Central memory CD8-positive, alpha-beta T cell (primary cell): ENCODE data around the gene RNF114.
"Not testable (repeated sequence)": the region's sequence is repeated elsewhere in the genome, so short reads cannot be mapped to it uniquely, and the experiment has no call there.

ENCODE experiments used
- ATAC-seq: fragments of 150-1000 bp; cut with Tn5 transposase; replicated peaks from 2 replicates; pipeline ENCODE4 v1.10.0; 2022; ENCODE audit warnings: mild to moderate bottlenecking, moderate FRiP score, moderate number of reproducible peaks; ENCODE audit not compliant: poor library complexity, severe bottlenecking; ENCODE audit errors: extremely low read depth
- DNase-seq, 2 donors: peaks; one replicate each; pipeline ENCODE4 v3.0.0; 2021; ENCODE audit warnings: low spot score in 2 of 2
- H3K27ac Mint-ChIP-seq: one replicate; pipeline ENCODE4 v1.8.0; 2022; ENCODE audit warnings: low read depth, mild to moderate bottlenecking, moderate library complexity, mixed read lengths
- H3K27me3 Mint-ChIP-seq: one replicate; pipeline ENCODE4 v1.8.0; 2022; ENCODE audit warnings: mixed read lengths
- H3K36me3 Mint-ChIP-seq: one replicate; pipeline ENCODE4 v1.8.0; 2022; ENCODE audit warnings: mild to moderate bottlenecking, moderate library complexity, mixed read lengths; ENCODE audit not compliant: insufficient read depth
- H3K4me1 Mint-ChIP-seq: one replicate; pipeline ENCODE4 v1.8.0; 2022; ENCODE audit warnings: mixed read lengths
- H3K4me3 Mint-ChIP-seq: one replicate; pipeline ENCODE4 v1.8.0; 2022; ENCODE audit warnings: mild to moderate bottlenecking, moderate library complexity, mixed read lengths
- H3K9me3 Mint-ChIP-seq: one replicate; pipeline ENCODE4 v1.8.0; 2022; ENCODE audit warnings: mixed read lengths

RNF114 gene

GRCh38 chr20:49966861-49967260, 30.7 kb downstream of the RNF114 start:
- no peaks in the 10 kb centered on the region for H3K27me3 Mint-ChIP-seq
- no peak overlapping the region for H3K4me3 Mint-ChIP-seq
- H3K4me1 Mint-ChIP-seq = no peaks in the 10 kb centered on the region
- H3K36me3 Mint-ChIP-seq = no peaks in the 10 kb centered on the region
- no peaks in the 10 kb centered on the region for H3K9me3 Mint-ChIP-seq
- no peak for ATAC-seq
- no peak overlapping the region for H3K27ac Mint-ChIP-seq
- no peak for DNase-seq

DNA sequence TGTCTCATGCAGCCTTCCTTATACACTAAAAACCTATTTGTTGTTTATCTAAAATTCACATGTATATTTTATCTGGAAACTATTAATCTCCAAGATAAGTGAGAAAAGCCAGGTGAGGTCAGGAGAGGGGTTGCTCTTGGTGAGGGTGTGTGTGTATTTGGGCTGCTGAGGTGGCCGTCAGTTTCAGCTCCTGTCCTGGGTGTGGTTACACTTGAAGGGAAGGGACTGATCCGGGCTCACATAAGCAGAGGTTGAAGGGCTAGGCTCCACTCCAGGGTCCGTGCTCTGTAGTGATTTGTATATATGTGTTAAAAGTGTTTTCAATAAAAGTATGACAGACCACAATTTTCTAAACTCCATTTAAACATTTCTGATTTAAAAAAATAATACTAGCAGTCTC, 33.0 kb downstream of the RNF114 start:
- Mint-ChIP-seq H3K9me3 (no peaks in the 10 kb centered on the region), H3K27me3 (no peaks in the 10 kb centered on the region), H3K27ac (no peak overlapping the region), H3K4me3 (no peak overlapping the region), H3K36me3 (no peaks in the 10 kb centered on the region), H3K4me1 (no peaks in the 10 kb centered on the region)
- ATAC-seq (no peak), DNase-seq (no peak)

DNA sequence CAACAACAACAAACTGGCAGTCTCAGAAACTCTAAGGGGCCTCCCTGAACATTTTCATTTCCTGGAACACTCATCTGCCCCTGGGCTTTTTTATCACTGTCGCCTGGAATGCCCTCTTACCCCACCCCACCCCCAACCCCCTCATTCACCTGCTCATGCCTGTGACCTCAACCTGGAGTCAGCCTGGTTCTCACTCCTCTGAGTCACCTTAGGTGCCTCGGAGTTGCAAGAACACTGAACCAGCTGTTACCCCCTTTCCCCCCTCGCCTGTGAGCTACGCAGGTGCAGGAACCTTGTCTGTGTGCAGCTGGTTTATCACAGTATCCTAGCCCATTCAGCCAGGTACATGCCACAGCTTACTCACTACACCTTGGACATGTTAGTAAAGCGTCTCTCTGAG, 33.7 kb downstream of the RNF114 start:
- Mint-ChIP-seq H3K4me1 (no peaks in the 10 kb centered on the region), H3K27ac (no peak overlapping the region), H3K4me3 (no peak overlapping the region), H3K9me3 (no peaks in the 10 kb centered on the region), H3K27me3 (no peaks in the 10 kb centered on the region), H3K36me3 (no peaks in the 10 kb centered on the region)
- DNase-seq = no peak
- no peak for ATAC-seq

GRCh38 chr20:49970498-49970897, 34.3 kb downstream of the RNF114 start:
- Mint-ChIP-seq H3K4me1 (no peaks in the 10 kb centered on the region), H3K27me3 (no peaks in the 10 kb centered on the region), H3K27ac (no peak overlapping the region), H3K4me3 (no peak overlapping the region), H3K36me3 (no peaks in the 10 kb centered on the region), H3K9me3 (no peaks in the 10 kb centered on the region)
- DNase-seq (no peak), ATAC-seq (no peak)

- ATAC-seq = no peak
- no peak for DNase-seq
- no peaks in the 10 kb centered on the region for H3K4me1 Mint-ChIP-seq
- no peaks in the 10 kb centered on the region for H3K9me3 Mint-ChIP-seq
- no peaks in the 10 kb centered on the region for H3K27me3 Mint-ChIP-seq
- H3K36me3 Mint-ChIP-seq = peaks cover 1% of the 10 kb centered on the region
- no peak overlapping the region for H3K4me3 Mint-ChIP-seq
- H3K27ac Mint-ChIP-seq = no peak overlapping the region
Measured at GRCh38 chr20:49973981-49974380, 37.8 kb downstream of the RNF114 start.

DNA sequence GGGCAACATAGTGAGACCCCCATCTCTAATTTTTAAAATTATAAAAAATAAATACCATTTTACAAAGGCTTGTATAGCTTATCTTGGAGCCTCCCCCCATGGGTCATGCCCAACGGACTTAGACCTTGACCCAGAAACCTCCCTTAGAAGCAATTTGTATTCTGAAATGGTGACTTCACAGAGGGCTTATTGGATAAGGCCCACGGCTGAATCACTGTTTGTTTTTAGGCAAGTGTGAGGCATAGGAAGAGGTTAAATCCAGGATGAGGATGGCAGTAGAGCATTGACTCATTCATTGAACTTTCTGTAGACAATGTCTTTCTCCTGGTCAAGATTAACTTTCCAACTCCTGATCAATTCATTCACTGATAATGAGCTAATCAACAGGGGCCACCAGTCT, 40.3 kb downstream of the RNF114 start:
- Mint-ChIP-seq H3K27me3 (no peaks in the 10 kb centered on the region), H3K4me1 (no peaks in the 10 kb centered on the region), H3K9me3 (no peaks in the 10 kb centered on the region), H3K4me3 (no peak overlapping the region), H3K27ac (no peak overlapping the region), H3K36me3 (peaks cover 5% of the 10 kb centered on the region)
- ATAC-seq (no peak), DNase-seq (no peak)

GRCh38 chr20:49977740-49978139, 41.5 kb downstream of the RNF114 start:
- H3K4me1 Mint-ChIP-seq, H3K4me3 Mint-ChIP-seq, H3K36me3 Mint-ChIP-seq, H3K27ac Mint-ChIP-seq, H3K27me3 Mint-ChIP-seq, DNase-seq, ATAC-seq, H3K9me3 Mint-ChIP-seq: not testable (repeated sequence)

GRCh38 chr20:49978685-49979029, 42.5 kb downstream of the RNF114 start:
- Mint-ChIP-seq H3K4me3 (no peak overlapping the region), H3K36me3 (peaks cover 11% of the 10 kb centered on the region), H3K27me3 (no peaks in the 10 kb centered on the region), H3K27ac (no peak overlapping the region), H3K9me3 (no peaks in the 10 kb centered on the region), H3K4me1 (peaks cover 7% of the 10 kb centered on the region)
- ATAC-seq = no peak
- DNase-seq = no peak

- Mint-ChIP-seq H3K4me1 (peaks cover 7% of the 10 kb centered on the region), H3K36me3 (peaks cover 15% of the 10 kb centered on the region), H3K4me3 (no peak overlapping the region), H3K27me3 (no peaks in the 10 kb centered on the region), H3K27ac (no peak overlapping the region), H3K9me3 (no peaks in the 10 kb centered on the region)
- DNase-seq = peak; percentile 44 to 66
- peak; percentile 33 for ATAC-seq
Measured at GRCh38 chr20:49979030-49979832, 43.0 kb downstream of the RNF114 start.

DNA sequence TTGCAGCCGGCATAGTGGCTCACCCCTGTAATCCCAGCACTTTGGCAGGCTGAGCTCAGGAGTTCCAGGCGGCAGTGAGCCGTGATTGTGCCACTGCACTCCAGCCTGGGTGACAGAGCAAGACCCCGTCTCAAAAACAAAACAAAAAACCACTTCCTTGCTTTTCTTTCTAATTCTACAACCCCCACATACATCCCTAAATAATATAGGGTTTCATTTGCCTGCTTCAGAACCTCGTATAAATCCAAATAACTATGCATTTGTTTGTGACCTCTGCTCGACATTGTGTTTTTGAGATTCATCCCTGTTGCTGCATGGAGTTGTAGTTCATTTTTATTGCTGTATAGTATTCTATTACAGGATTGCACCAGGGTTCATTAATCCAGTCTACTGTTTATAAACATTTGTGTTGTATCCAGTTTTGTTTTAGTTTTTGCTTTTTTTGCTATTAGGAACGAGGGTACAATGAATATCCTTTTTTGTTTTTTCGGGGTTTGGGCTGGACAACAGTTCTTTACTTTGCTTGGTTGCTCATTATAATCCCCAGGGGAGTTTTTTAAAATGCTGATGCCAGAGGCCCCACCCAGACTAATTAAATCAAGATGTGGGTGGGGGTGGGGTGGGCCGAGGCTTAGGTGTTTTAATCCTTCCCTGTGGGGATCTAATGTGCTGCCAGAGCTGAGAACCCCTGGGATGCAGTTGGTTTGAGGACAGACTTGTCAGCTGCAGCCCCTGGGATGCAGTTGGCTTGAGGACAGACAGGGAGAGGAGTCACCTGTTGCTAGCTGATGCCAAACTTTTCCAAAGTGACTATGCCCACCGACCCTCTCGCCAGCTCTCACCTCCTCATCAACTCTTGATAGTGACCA, 44.2 kb downstream of the RNF114 start:
- DNase-seq = no peak
- Mint-ChIP-seq H3K36me3 (peaks cover 18% of the 10 kb centered on the region), H3K27ac (no peak overlapping the region), H3K27me3 (no peaks in the 10 kb centered on the region), H3K4me1 (peaks cover 7% of the 10 kb centered on the region), H3K4me3 (peak overlapping the region; percentile 9), H3K9me3 (no peaks in the 10 kb centered on the region)
- ATAC-seq = no peak

GRCh38 chr20:49981218-49982071, 45.2 kb downstream of the RNF114 start:
- peak overlapping the region; percentile 47 for H3K27ac Mint-ChIP-seq
- no peak for ATAC-seq

DNA sequence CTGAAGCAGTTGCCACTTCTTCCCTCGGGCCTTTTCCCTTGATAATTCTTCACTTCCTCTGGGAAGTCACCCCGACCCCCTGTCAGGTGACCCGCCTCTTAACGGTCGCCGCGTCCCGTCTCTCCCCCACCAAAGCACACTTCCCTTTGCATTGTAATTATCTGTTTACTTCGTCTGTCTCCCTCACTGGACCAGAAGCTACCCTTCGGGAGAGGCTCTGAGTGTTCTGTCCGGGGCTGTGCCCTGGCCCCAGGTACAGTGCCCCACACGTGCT, 45.8 kb downstream of the RNF114 start:
- ATAC-seq (no peak), DNase-seq (no peak)
- peaks cover 7% of the 10 kb centered on the region for H3K4me1 Mint-ChIP-seq
- H3K36me3 Mint-ChIP-seq = peaks cover 18% of the 10 kb centered on the region
- H3K27me3 Mint-ChIP-seq = no peaks in the 10 kb centered on the region
- peak overlapping the region; percentile 65 for H3K4me3 Mint-ChIP-seq
- no peaks in the 10 kb centered on the region for H3K9me3 Mint-ChIP-seq
- peak overlapping the region; percentile 47 for H3K27ac Mint-ChIP-seq

More at GRCh38 chr20:49981218-49982071, 45.2 kb downstream of the RNF114 start:
- no peak for DNase-seq
- H3K4me3 Mint-ChIP-seq = peak overlapping the region; percentile 65
- peaks cover 7% of the 10 kb centered on the region for H3K4me1 Mint-ChIP-seq
- H3K9me3 Mint-ChIP-seq = no peaks in the 10 kb centered on the region
- no peaks in the 10 kb centered on the region for H3K27me3 Mint-ChIP-seq
- peaks cover 18% of the 10 kb centered on the region for H3K36me3 Mint-ChIP-seq
